HG03520 (cell line): ENCODE results near the gene ZNF518A.
A peak's percentile ranks its signal among the peaks of the same experiment; 100 is the strongest.

ENCODE experiments used
- ATAC-seq: cut with Tn5 transposase; IDR thresholded peaks from one replicate; pipeline ENCODE4 v1.9.1; 2021; ENCODE audit warnings: mild to moderate bottlenecking, moderate library complexity; ENCODE audit not compliant: unreplicated experiment

ZNF518A gene, protein sequence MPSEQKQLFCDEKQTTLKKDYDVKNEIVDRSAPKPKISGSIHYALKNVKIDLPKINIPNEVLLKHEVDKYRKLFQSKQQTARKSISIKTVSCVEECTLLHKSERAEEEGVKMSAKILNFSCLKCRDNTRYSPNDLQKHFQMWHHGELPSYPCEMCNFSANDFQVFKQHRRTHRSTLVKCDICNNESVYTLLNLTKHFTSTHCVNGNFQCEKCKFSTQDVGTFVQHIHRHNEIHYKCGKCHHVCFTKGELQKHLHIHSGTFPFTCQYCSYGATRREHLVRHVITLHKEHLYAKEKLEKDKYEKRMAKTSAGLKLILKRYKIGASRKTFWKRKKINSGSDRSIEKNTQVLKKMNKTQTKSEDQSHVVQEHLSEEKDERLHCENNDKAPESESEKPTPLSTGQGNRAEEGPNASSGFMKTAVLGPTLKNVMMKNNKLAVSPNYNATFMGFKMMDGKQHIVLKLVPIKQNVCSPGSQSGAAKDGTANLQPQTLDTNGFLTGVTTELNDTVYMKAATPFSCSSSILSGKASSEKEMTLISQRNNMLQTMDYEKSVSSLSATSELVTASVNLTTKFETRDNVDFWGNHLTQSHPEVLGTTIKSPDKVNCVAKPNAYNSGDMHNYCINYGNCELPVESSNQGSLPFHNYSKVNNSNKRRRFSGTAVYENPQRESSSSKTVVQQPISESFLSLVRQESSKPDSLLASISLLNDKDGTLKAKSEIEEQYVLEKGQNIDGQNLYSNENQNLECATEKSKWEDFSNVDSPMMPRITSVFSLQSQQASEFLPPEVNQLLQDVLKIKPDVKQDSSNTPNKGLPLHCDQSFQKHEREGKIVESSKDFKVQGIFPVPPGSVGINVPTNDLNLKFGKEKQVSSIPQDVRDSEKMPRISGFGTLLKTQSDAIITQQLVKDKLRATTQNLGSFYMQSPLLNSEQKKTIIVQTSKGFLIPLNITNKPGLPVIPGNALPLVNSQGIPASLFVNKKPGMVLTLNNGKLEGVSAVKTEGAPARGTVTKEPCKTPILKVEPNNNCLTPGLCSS (N-terminal part only)

DNA sequence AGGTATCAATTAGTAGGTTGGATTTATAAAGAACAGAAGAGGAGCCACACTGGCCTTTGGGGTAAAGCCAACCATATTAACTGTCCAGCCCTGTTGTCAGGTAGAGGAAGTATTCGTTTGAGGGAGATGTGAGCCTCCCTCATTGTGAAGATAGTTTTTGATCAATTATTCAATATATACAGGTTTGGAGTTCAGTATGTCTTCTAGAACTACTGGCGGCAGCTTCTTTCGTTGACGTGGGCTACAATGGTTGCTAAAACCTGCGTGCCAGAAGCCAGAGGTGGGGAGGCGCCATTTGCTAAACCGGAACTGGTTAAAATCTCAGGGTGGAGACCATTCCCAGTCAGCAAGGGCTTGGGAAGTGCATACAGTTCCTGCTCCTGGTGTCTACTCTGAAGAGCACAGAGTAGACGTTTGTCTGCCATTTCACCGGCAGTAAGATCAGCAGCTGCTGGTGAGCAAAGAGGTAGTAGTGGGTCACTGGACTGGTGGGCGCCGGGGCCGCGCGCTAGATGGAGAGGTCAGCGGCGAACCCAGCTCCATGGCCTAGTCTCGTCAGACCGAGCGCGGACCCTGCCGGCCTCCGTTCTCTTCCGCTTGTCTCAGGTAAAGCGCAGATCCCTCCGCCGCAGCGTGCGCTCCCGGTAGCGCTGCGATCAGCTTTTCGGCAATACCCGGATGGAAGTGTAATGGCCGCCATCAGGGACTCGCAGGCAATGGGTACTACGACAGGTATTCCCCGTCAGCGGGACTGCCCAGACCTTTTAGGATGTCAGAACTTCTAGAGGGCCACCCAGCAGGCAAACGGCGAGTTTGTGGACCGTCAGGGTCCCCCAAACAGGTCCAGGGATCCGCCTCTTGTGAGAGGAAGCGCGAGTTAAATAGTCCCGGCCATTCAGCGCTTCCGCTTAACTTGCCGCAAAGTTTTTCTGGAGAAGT lies at the start of gene ZNF518A:
TSS of gene ZNF518A (plus strand) at position 911 of the 939 bp plus-strand sequence. CDS start 26,026 bp downstream, outside the sequence.
- peak; percentile 71 for ATAC-seq

DNA sequence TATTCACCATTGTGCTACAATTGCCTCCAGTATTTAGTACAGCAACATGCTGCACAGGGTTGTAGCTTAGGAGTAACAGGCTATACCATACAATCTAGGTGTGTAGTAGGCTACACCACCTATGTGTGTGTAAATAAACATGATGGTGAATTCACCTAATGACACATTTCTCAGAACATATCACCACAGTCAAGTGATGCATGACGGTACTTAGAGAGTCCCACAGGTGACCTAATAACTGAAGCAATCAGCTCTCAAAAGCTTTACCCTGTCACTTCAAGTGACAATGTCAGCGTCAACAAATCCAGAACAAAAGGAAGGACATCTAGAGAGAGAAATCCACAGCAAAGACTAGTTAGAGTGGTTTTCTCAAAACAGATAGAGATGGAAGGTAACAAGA lies 47.9 kb upstream of the ZNF518A start:
- ATAC-seq: no peak

DNA sequence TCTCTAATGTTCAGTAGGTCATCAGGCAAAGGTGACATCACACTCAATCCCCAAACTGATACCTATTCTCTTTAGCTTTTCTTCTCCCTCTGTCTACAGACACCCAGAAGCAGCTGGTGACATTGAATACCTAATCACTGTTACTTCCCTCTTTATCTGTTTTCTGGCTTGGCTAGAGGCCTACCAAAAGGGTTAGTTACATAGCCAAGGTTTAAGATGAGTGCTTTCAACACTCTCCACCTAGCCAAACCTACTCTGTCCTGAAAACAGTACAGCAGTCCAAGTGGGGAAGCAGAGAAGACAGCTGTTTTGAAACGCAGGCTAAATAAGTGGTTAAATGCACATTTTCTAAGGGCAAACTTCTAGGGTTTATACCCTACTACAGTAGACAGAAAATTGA lies 47.3 kb upstream of the ZNF518A start:
- no peak for ATAC-seq

DNA sequence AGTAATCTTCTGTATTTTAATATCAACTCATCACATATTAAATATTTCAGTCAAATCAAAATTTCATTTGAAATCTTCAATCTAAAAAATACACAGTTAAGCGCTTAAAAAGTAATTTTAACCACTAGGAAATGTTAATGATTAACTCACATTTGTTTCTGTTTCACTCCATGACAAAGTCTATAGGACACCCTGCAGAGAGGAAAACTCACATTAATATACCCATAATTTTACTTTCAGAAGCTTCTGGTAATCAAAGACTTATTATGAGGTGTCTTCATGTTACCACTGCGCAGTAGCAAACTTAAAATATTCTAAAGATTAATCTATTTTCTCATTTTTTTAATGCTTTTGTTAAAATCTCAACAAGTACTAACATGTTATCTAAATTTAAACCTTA lies 41.0 kb upstream of the ZNF518A start:
- ATAC-seq: no peak

DNA sequence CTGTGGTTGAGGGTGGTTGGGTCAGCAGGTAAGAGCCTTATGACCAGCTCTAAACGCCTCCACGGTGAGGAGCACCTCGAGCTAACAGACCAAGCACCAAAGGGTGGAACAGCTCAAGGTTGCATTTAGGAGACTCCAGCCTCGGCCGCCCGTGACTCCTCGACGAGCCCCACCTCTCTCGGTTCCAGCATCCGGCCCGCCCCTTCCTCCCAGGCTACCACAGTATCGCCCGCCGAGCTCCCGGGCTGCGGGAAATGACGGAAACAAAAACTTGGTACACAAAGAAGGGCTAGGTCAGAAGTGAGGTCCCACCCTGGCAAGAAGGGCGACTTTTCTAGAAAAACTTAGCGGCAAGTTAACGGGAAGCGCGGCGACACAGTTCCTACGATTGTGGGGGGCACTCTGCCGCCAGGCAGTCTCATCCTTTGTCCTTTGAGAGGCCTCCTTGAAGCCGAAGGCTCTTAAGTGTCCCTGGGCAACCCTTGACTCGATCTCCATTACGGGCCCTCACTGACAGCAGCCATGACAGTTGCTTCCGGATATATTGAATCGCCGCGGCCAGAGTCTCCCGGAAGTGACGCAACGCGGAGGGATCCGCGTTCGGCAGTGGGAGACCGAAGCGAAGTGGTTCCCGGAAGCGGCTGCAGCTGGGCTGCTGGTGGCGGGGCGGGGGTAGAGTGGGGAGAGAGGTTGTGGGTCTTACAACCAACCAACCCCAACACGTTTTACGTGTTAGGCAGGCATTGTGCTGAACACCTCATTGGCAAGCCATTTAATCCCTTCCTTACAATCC lies 40.2 kb upstream of the ZNF518A start:
- ATAC-seq: peak; percentile 83

DNA sequence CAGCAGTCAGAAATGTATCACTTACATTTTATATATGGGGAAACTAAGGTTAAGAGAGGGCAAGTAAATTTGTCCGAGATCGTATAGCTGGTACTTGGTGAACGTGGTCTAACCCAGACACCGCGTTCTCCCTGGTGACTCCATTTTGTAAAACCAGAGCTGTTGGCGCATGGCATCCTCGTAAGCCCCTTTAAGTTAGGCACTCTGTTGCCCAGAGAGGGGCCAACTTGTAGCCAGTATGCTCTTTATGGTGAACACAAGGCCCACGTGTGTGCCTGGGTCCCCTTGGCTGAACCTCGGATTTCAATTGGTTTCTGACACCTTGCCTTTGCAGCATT lies 39.7 kb upstream of the ZNF518A start:
- no peak for ATAC-seq

DNA sequence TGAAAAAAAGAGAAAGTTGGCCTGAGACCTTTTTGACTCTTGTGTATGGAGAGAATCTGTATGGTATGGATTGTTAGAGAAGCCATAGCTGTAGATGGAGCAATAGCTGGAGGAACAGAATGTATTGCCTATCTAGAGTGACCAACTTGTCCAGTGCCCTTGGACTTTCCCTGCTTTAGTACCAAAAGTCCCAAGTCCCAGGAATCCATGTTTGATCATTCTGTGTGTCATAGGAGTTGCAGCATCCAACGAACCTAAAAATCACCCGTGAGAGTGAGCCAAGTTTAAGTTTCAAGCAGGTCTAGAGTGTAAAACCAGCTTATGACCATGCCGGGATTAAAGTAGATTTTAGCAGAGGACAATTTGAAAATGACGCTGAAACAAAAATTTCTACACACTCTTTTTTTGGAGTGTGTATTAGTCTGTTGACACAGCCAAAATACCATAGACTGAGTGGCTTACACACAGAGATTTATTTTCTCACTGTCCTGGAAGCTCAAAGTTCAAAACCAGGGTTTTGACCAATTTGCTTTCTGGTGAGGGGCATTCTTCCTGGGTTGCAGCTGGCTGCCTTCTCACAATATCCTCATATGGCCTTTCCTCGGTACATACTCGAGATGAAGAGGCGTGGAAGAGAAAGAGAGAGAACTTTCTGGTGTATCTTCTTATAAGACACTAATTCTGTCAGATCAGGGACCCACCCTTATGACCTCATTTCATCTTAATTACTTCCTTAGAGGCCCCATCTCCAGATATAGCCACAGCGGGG lies 36.9 kb upstream of the ZNF518A start:
- ATAC-seq: no peak

DNA sequence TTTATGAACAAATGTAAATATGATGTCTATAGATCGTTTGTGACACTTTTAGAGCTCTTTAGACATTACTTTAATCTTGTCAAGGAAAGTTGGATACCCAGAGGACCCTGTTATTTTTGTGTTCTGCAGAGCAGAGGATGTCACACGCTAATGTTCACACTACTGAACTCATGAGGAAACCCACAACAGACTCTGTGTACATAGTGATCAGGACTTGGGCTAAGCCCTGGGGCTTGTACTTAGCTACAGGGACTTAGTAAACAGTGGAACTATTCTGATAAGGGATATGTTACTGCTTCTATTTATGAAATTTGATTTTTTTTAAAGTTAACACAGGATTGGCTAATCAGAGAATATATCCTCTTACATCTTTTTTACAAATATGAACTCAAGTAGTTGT lies 36.1 kb upstream of the ZNF518A start:
- ATAC-seq: no peak

DNA sequence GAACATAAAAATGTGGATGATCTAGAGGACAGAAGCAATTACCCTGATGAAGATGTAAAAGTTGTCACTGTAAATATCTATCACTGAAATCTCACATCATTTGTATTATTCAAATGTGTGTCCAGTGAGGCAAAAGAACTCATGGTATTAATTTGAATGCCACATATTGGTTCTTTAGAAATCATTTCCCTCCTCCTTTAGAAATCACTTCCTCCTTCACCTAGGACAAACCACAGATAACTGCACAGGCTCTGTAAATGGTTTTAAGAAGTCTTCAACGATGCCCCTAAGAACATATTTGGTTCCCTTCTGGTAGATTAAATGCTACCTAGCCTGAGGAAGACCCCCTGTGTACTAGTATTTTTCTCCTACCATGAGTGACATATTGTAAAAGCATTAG lies 33.1 kb upstream of the ZNF518A start:
- ATAC-seq: no peak

DNA sequence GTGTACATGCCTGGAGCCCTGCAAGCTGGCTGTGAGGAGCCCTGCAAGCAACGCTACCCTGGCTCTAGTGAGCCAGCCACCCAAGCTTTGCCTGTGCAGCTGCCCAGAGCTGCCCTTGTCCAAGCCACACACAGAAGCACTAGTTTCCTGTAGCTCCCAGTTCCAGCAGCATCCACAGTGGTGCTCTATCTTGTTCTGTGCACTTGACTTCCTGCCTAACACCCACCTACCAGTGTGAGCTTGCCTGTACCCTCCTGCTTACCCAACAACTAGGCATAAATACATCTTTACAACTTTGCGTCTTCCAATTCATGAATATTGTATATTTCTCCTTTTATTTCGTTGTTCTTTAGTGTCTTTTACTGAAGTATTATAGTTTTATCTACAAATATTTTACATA lies 32.2 kb upstream of the ZNF518A start:
- no peak for ATAC-seq

DNA sequence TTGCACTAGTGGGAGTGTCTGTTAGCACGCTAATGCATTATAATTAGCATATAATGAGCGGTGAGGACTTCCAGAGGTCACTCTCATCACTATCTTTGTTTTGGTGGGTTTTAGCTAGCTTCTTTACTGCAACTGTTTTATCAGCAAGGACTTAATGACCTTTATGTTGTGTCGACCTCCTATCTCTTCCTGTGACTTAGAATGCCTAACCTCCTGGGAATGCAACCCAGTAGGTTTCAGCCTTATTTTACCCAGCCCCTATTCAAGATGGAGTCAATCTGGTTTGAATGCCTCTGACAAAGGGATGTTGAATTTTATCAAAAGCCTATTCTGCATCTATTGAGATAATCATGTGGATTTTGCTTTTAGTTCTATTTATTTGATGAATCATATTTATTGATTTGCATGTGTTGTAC lies 22.5 kb upstream of the ZNF518A start:
- no peak for ATAC-seq

DNA sequence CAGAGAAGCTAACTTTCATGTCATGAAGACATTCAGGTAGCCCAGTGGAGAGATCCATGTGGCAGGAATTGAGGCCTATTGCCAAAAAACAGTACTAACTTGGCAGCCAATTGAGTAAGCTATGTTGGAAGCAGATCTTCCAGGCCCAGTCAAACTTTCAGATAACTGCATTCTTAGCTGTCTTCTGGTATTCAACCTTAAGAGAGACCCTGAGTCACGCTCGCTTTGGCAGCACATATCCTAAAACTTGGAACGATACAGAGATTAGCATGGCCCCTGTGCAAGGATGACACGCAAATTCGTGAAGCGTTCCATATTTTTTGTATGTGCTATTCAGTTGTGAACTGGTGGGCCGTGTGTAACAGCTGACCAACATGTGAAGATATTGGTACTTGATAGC lies 17.6 kb upstream of the ZNF518A start:
- ATAC-seq: no peak

DNA sequence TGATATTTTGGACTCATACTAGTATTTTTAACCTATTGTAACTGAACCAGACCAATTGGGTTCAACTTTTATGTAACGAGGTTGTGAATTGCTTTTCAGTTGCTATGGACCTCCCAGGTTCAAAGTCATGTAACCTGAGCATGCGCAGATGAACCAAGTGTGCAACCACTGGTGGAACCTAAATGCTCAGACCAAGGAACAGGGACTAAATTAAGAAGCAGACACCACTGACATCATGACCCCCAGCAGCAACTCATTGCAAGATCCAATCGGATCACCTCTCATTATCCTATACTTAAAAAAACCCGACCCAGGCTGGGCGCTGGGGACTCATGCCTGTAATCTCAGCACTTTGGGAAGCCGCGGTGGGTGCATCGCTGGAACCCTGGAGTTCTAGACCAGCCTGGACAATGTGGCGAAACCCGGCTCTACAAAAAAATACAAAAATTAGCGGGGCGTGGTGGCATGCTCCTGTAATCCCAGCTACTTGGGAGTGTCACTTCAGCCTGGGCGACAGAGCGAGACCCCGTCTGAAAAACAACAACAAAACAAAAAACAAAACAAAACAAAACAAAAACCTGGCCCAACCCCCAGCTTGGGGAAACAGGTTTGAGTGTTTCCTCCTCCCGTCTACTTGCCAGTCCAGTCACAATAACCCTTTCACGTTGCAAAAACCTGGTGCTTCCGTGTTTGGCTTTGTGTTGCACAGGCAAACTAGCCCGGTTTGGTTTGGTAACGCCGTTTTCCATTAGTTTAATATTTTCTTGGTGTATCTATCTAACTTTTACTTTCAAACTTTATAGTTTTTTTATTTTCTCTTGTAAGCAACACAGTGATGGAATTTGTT lies 11.3 kb upstream of the ZNF518A start:
- ATAC-seq: no peak

DNA sequence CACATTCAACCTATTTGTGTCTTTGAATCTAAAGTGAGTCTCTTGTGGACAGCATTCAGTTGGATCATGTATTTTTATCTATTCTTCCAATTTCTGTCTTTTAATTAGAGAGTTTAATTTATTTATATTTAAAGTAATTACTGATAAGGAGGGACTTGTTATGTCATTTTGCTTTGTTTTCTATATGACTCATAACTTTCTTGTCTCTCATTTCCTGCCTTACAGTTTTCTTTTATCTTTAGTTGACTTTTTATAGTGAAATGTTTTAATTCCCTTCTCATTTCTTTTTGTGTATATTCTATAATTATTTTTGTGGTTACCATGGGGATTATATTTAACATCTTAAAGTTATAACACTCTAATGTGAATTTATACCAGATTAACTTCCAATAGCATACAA lies 7.3 kb upstream of the ZNF518A start:
- ATAC-seq: no peak

DNA sequence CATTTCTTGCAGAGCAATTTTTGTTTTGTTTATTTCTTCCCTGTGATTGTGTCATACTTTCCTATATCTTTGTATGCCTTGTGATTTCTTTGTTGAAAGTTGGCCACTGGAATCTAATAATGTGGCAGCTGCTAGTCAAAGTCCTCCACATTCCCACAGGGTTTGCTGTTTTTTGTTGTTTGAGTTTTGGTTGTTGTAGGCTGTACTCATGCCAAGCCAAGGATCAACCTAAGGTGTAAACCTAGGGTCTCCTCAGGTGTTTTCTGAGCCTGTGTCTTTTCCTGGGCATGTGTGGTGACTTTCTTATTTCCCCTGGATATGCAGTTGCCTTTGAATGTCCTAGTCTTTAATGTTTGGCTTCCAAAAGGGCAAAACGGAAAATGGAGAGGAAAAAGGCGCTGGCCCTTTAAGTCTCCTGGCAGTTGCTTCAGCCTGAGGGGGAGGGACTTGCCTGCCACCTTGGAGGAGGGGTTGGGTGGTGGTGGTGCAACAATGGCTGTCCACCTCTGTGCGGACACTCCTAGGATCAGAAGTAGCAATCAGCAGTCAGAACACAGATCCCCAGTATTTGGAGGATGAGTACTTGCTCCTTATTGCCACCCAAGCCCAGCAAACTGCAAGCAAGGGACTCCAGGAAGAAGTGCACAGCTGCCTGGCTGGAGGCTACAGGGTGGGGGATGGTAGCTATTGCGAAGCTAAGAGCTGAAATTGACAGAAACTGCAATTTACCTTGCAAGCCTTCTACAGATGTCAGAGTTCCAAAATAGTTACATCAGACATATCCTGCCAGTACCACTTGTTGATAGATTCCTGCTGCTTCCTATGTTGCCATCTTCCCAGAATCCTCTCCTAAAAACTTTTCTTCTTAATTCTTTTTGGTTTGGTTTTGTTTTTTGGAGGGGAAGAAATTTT lies 5.6 kb upstream of the ZNF518A start:
- ATAC-seq: no peak

DNA sequence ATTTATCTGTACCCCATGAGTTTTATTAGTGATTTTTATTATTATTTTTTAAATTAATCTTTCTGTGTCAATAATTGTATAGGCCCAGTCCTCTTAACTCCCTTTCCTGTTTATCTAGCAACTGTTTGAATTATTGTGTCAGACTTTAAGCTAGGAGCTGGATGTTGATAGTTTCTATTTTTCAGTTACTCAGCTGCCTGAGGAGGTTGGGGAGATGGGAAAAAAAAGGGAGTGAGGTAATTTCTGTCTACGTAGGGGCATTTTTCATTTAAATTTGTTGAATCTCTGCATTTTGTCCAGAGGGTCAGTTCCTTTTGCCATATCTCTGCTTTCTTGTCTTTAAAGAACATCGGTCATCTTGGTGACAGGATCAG lies 5.0 kb upstream of the ZNF518A start:
- no peak for ATAC-seq

DNA sequence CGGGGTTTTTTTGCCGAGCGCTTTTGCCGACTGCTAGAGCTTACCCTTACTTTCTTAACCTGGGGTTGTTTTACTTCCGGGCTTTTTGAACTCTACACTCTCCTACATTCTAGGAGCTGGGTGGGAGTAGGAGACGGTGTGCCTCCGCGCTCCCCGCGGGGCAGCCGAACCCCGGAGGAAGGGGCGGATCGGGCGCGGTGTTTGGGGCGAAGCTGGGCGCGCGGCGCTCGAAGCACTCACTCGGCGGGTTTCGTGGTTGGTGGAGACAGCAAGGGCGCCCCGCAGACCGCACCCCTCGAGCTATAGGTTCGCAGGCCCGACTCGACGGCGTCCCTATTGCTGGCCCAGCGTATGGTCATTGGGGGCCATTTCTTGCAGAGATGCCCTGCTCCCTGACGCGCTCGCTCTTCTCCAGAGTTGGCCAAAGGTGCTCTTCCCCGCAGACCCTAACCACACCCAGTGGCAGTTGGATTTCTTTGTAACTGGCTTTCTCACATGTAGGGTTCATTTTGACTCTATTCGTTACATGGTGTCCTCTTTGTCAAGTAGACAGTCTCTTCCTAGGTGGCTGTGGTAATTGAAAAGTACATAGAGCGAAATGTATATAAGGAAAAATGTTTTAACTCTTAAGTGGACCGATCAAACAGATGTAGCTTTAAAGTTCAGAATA lies 364 bp downstream of the ZNF518A start:
- peak; percentile 55 for ATAC-seq
